ENCODE results near the gene TRIM50. TPM values are rescaled to one million over a fixed set of nuclear protein-coding genes. Genes with fewer than 3 reads are reported as not detected.

The TRIM50 gene
- total RNA-seq, 4 donors from 2014 or later: 0.41 TPM; not detected in 3

GRCh38 chr7:73340514-73340913, 12.6 kb upstream of the TRIM50 start:
- H3K9me3 ChIP-seq: no peaks in the 10 kb centered on the region
- no peaks in the 10 kb centered on the region for H3K36me3 ChIP-seq
- in situ Hi-C loops (cut with MboI; ENCODE audit: low sequenced_read_pairs in 4 of 4) (loop anchor here in 3 of 4 donors (5.0 to 10.0 kb wide), 2 partner anchors 104 to 107 kb away; no protein-coding TSS in a partner anchor), intact Hi-C loops (cut with DNase I; ENCODE audit: low total_unique reads) (loop anchor here (5.0 kb wide), 1 partner anchor 92 kb away; the partner anchor contains the start of gene FZD9)
- ATAC-seq (no peak), DNase-seq (no peak)
- H3K4me3 ChIP-seq: no peak overlapping the region
- H3K4me1 ChIP-seq: no peaks in the 10 kb centered on the region
- no peak for TF ChIP-seq POLR2A (IDR thresholded peaks at IDR 0.05)
- TF ChIP-seq, protein P1, sequence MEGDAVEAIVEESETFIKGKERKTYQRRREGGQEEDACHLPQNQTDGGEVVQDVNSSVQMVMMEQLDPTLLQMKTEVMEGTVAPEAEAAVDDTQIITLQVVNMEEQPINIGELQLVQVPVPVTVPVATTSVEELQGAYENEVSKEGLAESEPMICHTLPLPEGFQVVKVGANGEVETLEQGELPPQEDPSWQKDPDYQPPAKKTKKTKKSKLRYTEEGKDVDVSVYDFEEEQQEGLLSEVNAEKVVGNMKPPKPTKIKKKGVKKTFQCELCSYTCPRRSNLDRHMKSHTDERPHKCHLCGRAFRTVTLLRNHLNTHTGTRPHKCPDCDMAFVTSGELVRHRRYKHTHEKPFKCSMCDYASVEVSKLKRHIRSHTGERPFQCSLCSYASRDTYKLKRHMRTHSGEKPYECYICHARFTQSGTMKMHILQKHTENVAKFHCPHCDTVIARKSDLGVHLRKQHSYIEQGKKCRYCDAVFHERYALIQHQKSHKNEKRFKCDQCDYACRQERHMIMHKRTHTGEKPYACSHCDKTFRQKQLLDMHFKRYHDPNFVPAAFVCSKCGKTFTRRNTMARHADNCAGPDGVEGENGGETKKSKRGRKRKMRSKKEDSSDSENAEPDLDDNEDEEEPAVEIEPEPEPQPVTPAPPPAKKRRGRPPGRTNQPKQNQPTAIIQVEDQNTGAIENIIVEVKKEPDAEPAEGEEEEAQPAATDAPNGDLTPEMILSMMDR (IDR thresholded peaks at IDR 0.05 in 4 of 5, conservative IDR thresholded peaks at IDR 0.05 in 1 of 5): no peak
- H3K27ac ChIP-seq: no peak overlapping the region
- no peaks in the 10 kb centered on the region for H3K27me3 ChIP-seq

DNA sequence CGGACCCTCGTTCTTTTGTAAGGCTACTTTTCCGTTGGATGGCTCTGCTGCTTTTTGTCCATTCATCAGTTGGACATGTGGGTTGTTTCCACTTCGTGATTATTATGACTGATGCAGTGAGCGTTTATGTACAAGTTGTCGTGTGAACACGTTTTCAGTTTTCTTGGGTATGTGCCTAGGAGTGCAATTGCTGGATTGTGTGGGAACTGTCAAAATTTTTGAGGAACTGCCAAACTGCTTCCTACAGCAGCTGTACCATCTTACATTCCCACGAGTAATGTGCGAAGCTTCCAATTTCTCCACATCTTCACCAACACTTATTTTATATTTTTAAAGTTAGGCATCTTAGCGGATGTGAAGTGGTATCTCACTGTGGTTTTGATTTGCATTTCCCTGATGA, 10.4 kb upstream of the TRIM50 start:
- ATAC-seq (no peak), DNase-seq (no peak)
- no peaks in the 10 kb centered on the region for H3K9me3 ChIP-seq
- intact Hi-C loops (cut with DNase I; ENCODE audit: low total_unique reads) (no loop called here), in situ Hi-C loops (cut with MboI; ENCODE audit: low sequenced_read_pairs in 4 of 4) (loop anchor here in 1 of 4 donors (10.0 kb wide), 1 partner anchor 106 kb away; no protein-coding TSS in a partner anchor)
- H3K27me3 ChIP-seq: no peaks in the 10 kb centered on the region
- no peaks in the 10 kb centered on the region for H3K4me1 ChIP-seq
- TF ChIP-seq POLR2A (IDR thresholded peaks at IDR 0.05): no peak
- TF ChIP-seq, protein P1 (IDR thresholded peaks at IDR 0.05 in 4 of 5, conservative IDR thresholded peaks at IDR 0.05 in 1 of 5): no peak
- H3K4me3 ChIP-seq: no peak overlapping the region
- H3K36me3 ChIP-seq: no peaks in the 10 kb centered on the region
- no peak overlapping the region for H3K27ac ChIP-seq

DNA sequence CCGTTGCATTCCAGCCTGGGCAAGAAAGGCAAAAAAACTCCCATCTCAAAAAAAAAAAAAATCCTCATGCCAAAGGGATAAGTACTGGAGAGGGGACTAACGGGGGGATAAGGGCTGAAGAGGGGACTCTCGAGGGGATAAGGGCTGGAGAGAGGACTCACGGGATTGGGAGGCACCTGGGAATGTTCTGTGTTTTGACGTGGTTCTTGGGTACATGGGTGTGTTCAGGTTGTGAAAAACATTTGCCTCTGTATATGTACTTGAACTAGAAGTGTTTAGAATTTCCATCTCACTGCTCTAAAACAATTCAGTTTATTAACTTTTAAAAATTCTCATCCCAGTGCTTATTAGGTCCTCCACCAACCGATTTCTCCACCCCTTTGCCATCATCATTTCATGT, 4.6 kb upstream of the TRIM50 start:
- in situ Hi-C loops (cut with MboI; ENCODE audit: low sequenced_read_pairs in 4 of 4) (loop anchor here in 1 of 4 donors (10.0 kb wide), 1 partner anchor 112 kb away; no protein-coding TSS in a partner anchor), intact Hi-C loops (cut with DNase I; ENCODE audit: low total_unique reads) (no loop called here)
- no peak for DNase-seq

GRCh38 chr7:73330772-73331171, 2.9 kb upstream of the TRIM50 start:
- Histone ChIP-seq H3K9me3 (no peaks in the 10 kb centered on the region), H3K36me3 (no peaks in the 10 kb centered on the region), H3K27ac (no peak overlapping the region), H3K4me1 (no peaks in the 10 kb centered on the region), H3K4me3 (no peak overlapping the region), H3K27me3 (no peaks in the 10 kb centered on the region)
- DNase-seq: no peak
- in situ Hi-C loops (cut with MboI; ENCODE audit: low sequenced_read_pairs in 4 of 4): loop anchor here in 1 of 4 donors (10.0 kb wide), 1 partner anchor 114 kb away; no protein-coding TSS in a partner anchor
- no peak for ATAC-seq
- TF ChIP-seq, protein P1 (IDR thresholded peaks at IDR 0.05 in 4 of 5, conservative IDR thresholded peaks at IDR 0.05 in 1 of 5): no peak
- TF ChIP-seq POLR2A (IDR thresholded peaks at IDR 0.05): no peak
- intact Hi-C loops (cut with DNase I; ENCODE audit: low total_unique reads): no loop called here

More for the DNA sequence above, 4.6 kb upstream of the TRIM50 start:
- ATAC-seq: no peak
- H3K4me1 ChIP-seq: no peaks in the 10 kb centered on the region
- H3K27ac ChIP-seq: no peak overlapping the region
- no peaks in the 10 kb centered on the region for H3K36me3 ChIP-seq
- H3K27me3 ChIP-seq: no peaks in the 10 kb centered on the region
- H3K9me3 ChIP-seq: no peaks in the 10 kb centered on the region
- TF ChIP-seq, protein P1 (IDR thresholded peaks at IDR 0.05 in 4 of 5, conservative IDR thresholded peaks at IDR 0.05 in 1 of 5): no peak
- no peak for TF ChIP-seq POLR2A (IDR thresholded peaks at IDR 0.05)
- no peak overlapping the region for H3K4me3 ChIP-seq
